SU-DHL-6 (cell line): Measurements from ENCODE around the gene ACVR1B.
A peak's percentile ranks its signal among the peaks of the same experiment; 100 is the strongest.

ENCODE experiments used
- H2AFZ ChIP-seq: fragments of 200-600 bp; sonication (generic); 2 replicates; pipeline ENCODE4 v1.6.1; 2014; ENCODE audit warnings: low read depth, mild to moderate bottlenecking, moderate library complexity, mixed read lengths, antibody characterized with exemption, low read length; ENCODE audit not compliant: severe bottlenecking
- H3F3A ChIP-seq: fragments of 200-600 bp; shearing (Covaris generic); 2 replicates; pipeline ENCODE4 v1.6.0; 2016; ENCODE audit warnings: antibody characterized with exemption, mild to moderate bottlenecking; ENCODE audit not compliant: insufficient read depth
- H3K27ac ChIP-seq: fragments of 200-600 bp; sonication (generic); 2 replicates; pipeline ENCODE4 v1.5.1; 2016; ENCODE audit warnings: low read depth, mild to moderate bottlenecking, low read length, moderate library complexity, mixed read lengths
- H3K27me3 ChIP-seq: fragments of 200-600 bp; sonication (generic), shearing (Covaris generic); 2 replicates; pipeline ENCODE4 v1.6.0; 2014; ENCODE audit warnings: mild to moderate bottlenecking, low read length
- H3K36me3 ChIP-seq: fragments of 200-600 bp; sonication (generic); 2 replicates; pipeline ENCODE4 v1.6.1; 2014; ENCODE audit warnings: mild to moderate bottlenecking, low read length, mixed read lengths
- H3K4me2 ChIP-seq: fragments of 300-600, 200-600 bp; shearing (Covaris generic), sonication (generic); 2 replicates; pipeline ENCODE4 v1.6.0; 2014; ENCODE audit warnings: low read length, low read depth, mild to moderate bottlenecking; ENCODE audit not compliant: poor library complexity, severe bottlenecking
- H3K4me3 ChIP-seq: fragments of 200-600 bp; sonication (generic); 2 replicates; pipeline ENCODE4 v1.5.1; 2014; ENCODE audit warnings: antibody characterized with exemption, low read length, mild to moderate bottlenecking, mixed read lengths; ENCODE audit not compliant: insufficient read depth, poor library complexity, severe bottlenecking
- H3K79me2 ChIP-seq: fragments of 200-600 bp; sonication (generic); 2 replicates; pipeline ENCODE4 v1.6.1; 2014; ENCODE audit warnings: mild to moderate bottlenecking, low read length, moderate library complexity; ENCODE audit not compliant: insufficient read depth
- H3K9ac ChIP-seq: fragments of 200-600 bp; sonication (generic); 2 replicates; pipeline ENCODE4 v1.7.0; 2014; ENCODE audit warnings: mild to moderate bottlenecking, low read length
- H3K9me2 ChIP-seq: fragments of 200-600 bp; sonication (generic); replicated peaks from 2 replicates; pipeline ENCODE4 v1.6.1; 2014; ENCODE audit warnings: low read length; ENCODE audit not compliant: insufficient read depth
- H3K9me3 ChIP-seq: fragments of 200-600 bp; sonication (generic); 2 replicates; pipeline ENCODE4 v1.6.1; 2014; ENCODE audit warnings: low read length, mixed read lengths; ENCODE audit not compliant: insufficient read depth
- H4K20me1 ChIP-seq: fragments of 200-600 bp; sonication (generic); 2 replicates; pipeline ENCODE4 v1.6.1; 2014; ENCODE audit warnings: low read depth, mild to moderate bottlenecking, antibody characterized with exemption, low read length, moderate library complexity, mixed read lengths
- CTCF ChIP-seq: fragments of 200-600 bp; sonication (generic); IDR thresholded peaks from one replicate; pipeline ENCODE4 v1.5.1; 2017; ENCODE audit warnings: antibody characterized with exemption, mild to moderate bottlenecking, low read length, moderate library complexity; ENCODE audit not compliant: insufficient read depth, poor library complexity, severe bottlenecking
- EZH2phosphoT487 ChIP-seq: fragments of 200-600 bp; sonication (generic), shearing (Covaris generic); conservative IDR thresholded peaks from 2 replicates; pipeline ENCODE4 v1.6.1; 2018; ENCODE audit warnings: mild to moderate bottlenecking, antibody characterized with exemption, low read length, moderate library complexity, mixed read lengths

The ACVR1B gene

GRCh38 chr12:52018433-52019112, 67.1 kb downstream of the ACVR1B start:
- no peaks in the 10 kb centered on the region for H3K79me2 ChIP-seq
- H3K27ac ChIP-seq, result no peak overlapping the region
- H3F3A ChIP-seq, result no peaks in the 10 kb centered on the region
- no peaks in the 10 kb centered on the region for H3K9me2 ChIP-seq
- H3K4me2 ChIP-seq, result no peak overlapping the region
- H3K9me3 ChIP-seq, result no peaks in the 10 kb centered on the region
- H3K9ac ChIP-seq, result no peak overlapping the region
- H3K27me3 ChIP-seq, result no peaks in the 10 kb centered on the region
- H4K20me1 ChIP-seq, result no peaks in the 10 kb centered on the region
- no peaks in the 10 kb centered on the region for H3K36me3 ChIP-seq
- no peak overlapping the region for H3K4me3 ChIP-seq
- no peak for TF ChIP-seq EZH2phosphoT487
- TF ChIP-seq CTCF, result no peak
- H2AFZ ChIP-seq, result no peak overlapping the region

- Histone ChIP-seq H3K27me3 (no peaks in the 10 kb centered on the region), H4K20me1 (no peaks in the 10 kb centered on the region), H3K9ac (no peak overlapping the region), H3K9me3 (no peaks in the 10 kb centered on the region), H3K27ac (no peak overlapping the region), H3F3A (0 out of 2 replicates have a peak, but pooled peaks cover 3% of the 10 kb centered on the region), H3K79me2 (no peaks in the 10 kb centered on the region), H3K4me3 (no peak overlapping the region), H3K4me2 (no peak overlapping the region), H3K9me2 (no peaks in the 10 kb centered on the region), H3K36me3 (no peaks in the 10 kb centered on the region), H2AFZ (no peak overlapping the region)
- no peak for TF ChIP-seq EZH2phosphoT487
- TF ChIP-seq CTCF, result no peak
Observed at GRCh38 chr12:52019113-52019770, 67.7 kb downstream of the ACVR1B start.

- no peak overlapping the region for H3K4me3 ChIP-seq
- H4K20me1 ChIP-seq, result no peaks in the 10 kb centered on the region
- no peak overlapping the region for H3K27ac ChIP-seq
- H3K9me2 ChIP-seq, result no peaks in the 10 kb centered on the region
- TF ChIP-seq EZH2phosphoT487, result no peak
- TF ChIP-seq CTCF, result peak; percentile 49
- H3F3A ChIP-seq, result 0 out of 2 replicates have a peak, but pooled peaks cover 6% of the 10 kb centered on the region
- no peaks in the 10 kb centered on the region for H3K9me3 ChIP-seq
- H3K79me2 ChIP-seq, result no peaks in the 10 kb centered on the region
- H3K9ac ChIP-seq, result no peak overlapping the region
- H3K36me3 ChIP-seq, result no peaks in the 10 kb centered on the region
- no peak overlapping the region for H3K4me2 ChIP-seq
- no peaks in the 10 kb centered on the region for H3K27me3 ChIP-seq
- H2AFZ ChIP-seq, result no peak overlapping the region
Observed at GRCh38 chr12:52020539-52021336, 69.2 kb downstream of the ACVR1B start.
